Left ventricle myocardium inferior (tissue), 1 donor: ENCODE measurements around the gene SCN4A. TPM values are rescaled to one million over a fixed set of nuclear protein-coding genes. Genes with fewer than 3 reads are reported as not detected.

Source experiments
- DNase-seq: peaks from one replicate; pipeline ENCODE4 v3.0.0-alpha.2; 2020
- H3K27ac ChIP-seq: fragments of 200-600 bp; replicated peaks from 2 replicates; pipeline ENCODE4 v1.8.0; 2021
- H3K27me3 ChIP-seq: fragments of 200-600 bp; 2 replicates; pipeline ENCODE4 v1.8.0; 2021; ENCODE audit warnings: low read depth
- H3K36me3 ChIP-seq: fragments of 200-600 bp; 2 replicates; pipeline ENCODE4 v1.8.0; 2021
- H3K4me1 ChIP-seq: fragments of 200-600 bp; 2 replicates; pipeline ENCODE4 v1.8.0; 2021
- H3K4me3 ChIP-seq: fragments of 200-600 bp; 2 replicates; pipeline ENCODE4 v1.8.0; 2021; ENCODE audit warnings: mild to moderate bottlenecking, moderate library complexity
- H3K9me3 ChIP-seq: fragments of 200-600 bp; replicated peaks from 2 replicates; pipeline ENCODE4 v1.8.0; 2021
- intact Hi-C: fragments of 100-400 bp; cut with micrococcal nuclease; formaldehyde crosslinking; loops from one replicate; pipeline ENCODE4 v1.11.0; 2022
- total RNA-seq: library from RNA; stranded (reverse); fragmentation: NEBNext Ultra II Directional; extraction: Animal tissue kit (Norgen Biotek cat#: 25700); gene quantifications from one replicate; pipeline ENCODE4 v1.2.1, GENCODE V29; 2021
- TF ChIP-seq, protein P1 (sequence below): fragments of 200-600 bp; IDR thresholded peaks from 2 replicates; pipeline ENCODE4 v1.8.0; 2021; ENCODE audit warnings: antibody characterized with exemption, mild to moderate bottlenecking, borderline replicate concordance
- donor health status: DM: no; HTN: yes; CAD: no; lungs with severe emphysema.

SCN4A gene
- total RNA-seq, 1 donor from 2014 or later = 1.2 TPM

- no peaks in the 10 kb centered on the region for H3K36me3 ChIP-seq
- no peaks in the 10 kb centered on the region for H3K9me3 ChIP-seq
- intact Hi-C loops = no loop called here
- peak overlapping the region; percentile 56 for H3K27ac ChIP-seq
- DNase-seq = no peak
- no peaks in the 10 kb centered on the region for H3K27me3 ChIP-seq
- peaks cover 51% of the 10 kb centered on the region for H3K4me1 ChIP-seq
- H3K4me3 ChIP-seq = no peak overlapping the region
- TF ChIP-seq, protein P1, sequence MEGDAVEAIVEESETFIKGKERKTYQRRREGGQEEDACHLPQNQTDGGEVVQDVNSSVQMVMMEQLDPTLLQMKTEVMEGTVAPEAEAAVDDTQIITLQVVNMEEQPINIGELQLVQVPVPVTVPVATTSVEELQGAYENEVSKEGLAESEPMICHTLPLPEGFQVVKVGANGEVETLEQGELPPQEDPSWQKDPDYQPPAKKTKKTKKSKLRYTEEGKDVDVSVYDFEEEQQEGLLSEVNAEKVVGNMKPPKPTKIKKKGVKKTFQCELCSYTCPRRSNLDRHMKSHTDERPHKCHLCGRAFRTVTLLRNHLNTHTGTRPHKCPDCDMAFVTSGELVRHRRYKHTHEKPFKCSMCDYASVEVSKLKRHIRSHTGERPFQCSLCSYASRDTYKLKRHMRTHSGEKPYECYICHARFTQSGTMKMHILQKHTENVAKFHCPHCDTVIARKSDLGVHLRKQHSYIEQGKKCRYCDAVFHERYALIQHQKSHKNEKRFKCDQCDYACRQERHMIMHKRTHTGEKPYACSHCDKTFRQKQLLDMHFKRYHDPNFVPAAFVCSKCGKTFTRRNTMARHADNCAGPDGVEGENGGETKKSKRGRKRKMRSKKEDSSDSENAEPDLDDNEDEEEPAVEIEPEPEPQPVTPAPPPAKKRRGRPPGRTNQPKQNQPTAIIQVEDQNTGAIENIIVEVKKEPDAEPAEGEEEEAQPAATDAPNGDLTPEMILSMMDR = no peak
Observed at GRCh38 chr17:63960430-63960829, 12.3 kb downstream of the SCN4A start.

GRCh38 chr17:63960006-63960405 is 12.7 kb downstream of the SCN4A start:
- no peak for DNase-seq
- Histone ChIP-seq H3K9me3 (no peaks in the 10 kb centered on the region), H3K36me3 (no peaks in the 10 kb centered on the region), H3K27me3 (no peaks in the 10 kb centered on the region), H3K4me1 (peaks cover 51% of the 10 kb centered on the region), H3K27ac (peak overlapping the region; percentile 56), H3K4me3 (peak overlapping the region; percentile 2)
- TF ChIP-seq, protein P1 = no peak
- intact Hi-C loops = no loop called here

GRCh38 chr17:63956296-63956920 is 16.3 kb downstream of the SCN4A start:
- Histone ChIP-seq H3K27me3 (no peaks in the 10 kb centered on the region), H3K36me3 (no peaks in the 10 kb centered on the region), H3K4me1 (peaks cover 33% of the 10 kb centered on the region), H3K9me3 (no peaks in the 10 kb centered on the region), H3K4me3 (no peak overlapping the region), H3K27ac (no peak overlapping the region)
- intact Hi-C loops = no loop called here
- DNase-seq = no peak
- TF ChIP-seq, protein P1 = no peak

GRCh38 chr17:63955791-63956190 is 16.9 kb downstream of the SCN4A start:
- H3K4me1 ChIP-seq = peaks cover 27% of the 10 kb centered on the region
- TF ChIP-seq, protein P1 = no peak
- no peaks in the 10 kb centered on the region for H3K27me3 ChIP-seq
- H3K36me3 ChIP-seq = no peaks in the 10 kb centered on the region
- no peaks in the 10 kb centered on the region for H3K9me3 ChIP-seq
- no peak overlapping the region for H3K4me3 ChIP-seq
- H3K27ac ChIP-seq = no peak overlapping the region
- intact Hi-C loops = no loop called here
- DNase-seq = no peak

- Histone ChIP-seq H3K4me1 (peaks cover 25% of the 10 kb centered on the region), H3K27me3 (no peaks in the 10 kb centered on the region), H3K27ac (no peak overlapping the region), H3K9me3 (no peaks in the 10 kb centered on the region), H3K4me3 (no peak overlapping the region), H3K36me3 (no peaks in the 10 kb centered on the region)
- DNase-seq = no peak
- TF ChIP-seq, protein P1 = no peak
- intact Hi-C loops = no loop called here
Observed at GRCh38 chr17:63955232-63955631, 17.5 kb downstream of the SCN4A start.
